ENCODE measurements around the gene EXOC6B. TPM values are rescaled to one million over a fixed set of nuclear protein-coding genes. Genes with fewer than 3 reads are reported as not detected.

Gene EXOC6B
- total and polyA plus RNA-seq, 8 donors: 22.1 to 30.8 (median 25.9) TPM

GRCh38 chr2:72821118-72821517 is 4.7 kb downstream of the EXOC6B start:
- TF ChIP-seq CTCF (IDR thresholded peaks at IDR 0.05): no peak
- H3K4me3 ChIP-seq: no peak overlapping the region
- ATAC-seq (no peak), DNase-seq (no peak)
- H3K36me3 ChIP-seq: no peaks in the 10 kb centered on the region
- peaks cover 0 to 8% of the 10 kb centered on the region in 2 donors for H3K27me3 ChIP-seq
- peaks cover 3 to 19% of the 10 kb centered on the region in 2 donors for H3K4me1 ChIP-seq
- H3K9me3 ChIP-seq: no peaks in the 10 kb centered on the region
- intact Hi-C loops (cut with DNase I): no loop called here
- no peak overlapping the region for H3K27ac ChIP-seq

- Histone ChIP-seq H3K4me3 (no peak overlapping the region), H3K27me3 (no peaks in the 10 kb centered on the region), H3K9me3 (no peaks in the 10 kb centered on the region), H3K4me1 (peaks cover under 1 to 10% of the 10 kb centered on the region in 2 donors), H3K36me3 (no peaks in the 10 kb centered on the region), H3K27ac (no peak overlapping the region)
- no peak for DNase-seq
- TF ChIP-seq CTCF (IDR thresholded peaks at IDR 0.05): no peak
- intact Hi-C loops (cut with DNase I): no loop called here
- ATAC-seq: no peak
These were observed 6.3 kb downstream of the EXOC6B start for GRCh38 chr2:72819501-72819900.

GRCh38 chr2:72815655-72816278 is 10.1 kb downstream of the EXOC6B start:
- Histone ChIP-seq H3K27ac (no peak overlapping the region), H3K36me3 (no peaks in the 10 kb centered on the region), H3K4me3 (no peak overlapping the region), H3K27me3 (no peaks in the 10 kb centered on the region), H3K4me1 (no peaks in the 10 kb centered on the region), H3K9me3 (no peaks in the 10 kb centered on the region)
- TF ChIP-seq CTCF (IDR thresholded peaks at IDR 0.05): no peak
- intact Hi-C loops (cut with DNase I): no loop called here
- DNase-seq (no peak), ATAC-seq (no peak)

- H3K27me3 ChIP-seq: no peaks in the 10 kb centered on the region
- peaks cover 0 to 7% of the 10 kb centered on the region in 2 donors for H3K9me3 ChIP-seq
- no peak overlapping the region for H3K27ac ChIP-seq
- no peaks in the 10 kb centered on the region for H3K4me1 ChIP-seq
- H3K36me3 ChIP-seq: no peaks in the 10 kb centered on the region
- H3K4me3 ChIP-seq: no peak overlapping the region
- DNase-seq (no peak), ATAC-seq (no peak)
- intact Hi-C loops (cut with DNase I): no loop called here
- TF ChIP-seq CTCF (IDR thresholded peaks at IDR 0.05): no peak
These were observed 12.0 kb downstream of the EXOC6B start for GRCh38 chr2:72813841-72814240.

GRCh38 chr2:72810165-72810564 is 15.7 kb downstream of the EXOC6B start:
- Histone ChIP-seq H3K27me3 (no peaks in the 10 kb centered on the region), H3K4me3 (no peak overlapping the region), H3K36me3 (no peaks in the 10 kb centered on the region), H3K4me1 (no peaks in the 10 kb centered on the region), H3K9me3 (peaks cover 0 to 14% of the 10 kb centered on the region in 2 donors), H3K27ac (no peak overlapping the region)
- intact Hi-C loops (cut with DNase I): no loop called here
- DNase-seq (no peak), ATAC-seq (no peak)
- TF ChIP-seq CTCF (IDR thresholded peaks at IDR 0.05): no peak
